Mesodermal cell (in vitro differentiated cells): ENCODE data around the gene CFB.
"Not testable (repeated sequence)": the region's sequence is repeated elsewhere in the genome, so short reads cannot be mapped to it uniquely, and the experiment has no call there.

ENCODE experiments used
- H3K27ac ChIP-seq: 2 replicates; pipeline ENCODE4 v1.7.0; 2013; ENCODE audit warnings: mild to moderate bottlenecking, low read depth, low read length, moderate library complexity; ENCODE audit not compliant: severe bottlenecking
- H3K36me3 ChIP-seq: 2 replicates; pipeline ENCODE4 v1.7.1; 2013; ENCODE audit warnings: mild to moderate bottlenecking, low read length, moderate library complexity; ENCODE audit not compliant: control insufficient read depth, insufficient read depth
- H3K4me1 ChIP-seq: one replicate; pipeline ENCODE4 v1.7.1; 2013; ENCODE audit warnings: mild to moderate bottlenecking, low read length; ENCODE audit not compliant: insufficient read depth, control insufficient read depth, poor library complexity, severe bottlenecking
- H3K4me3 ChIP-seq: 2 replicates; pipeline ENCODE4 v1.7.0; 2013; ENCODE audit warnings: low read length, control low read depth, mild to moderate bottlenecking; ENCODE audit not compliant: insufficient read depth, poor library complexity, severe bottlenecking; ENCODE audit errors: extremely low read depth
- H3K9me3 ChIP-seq: 2 replicates; pipeline ENCODE4 v1.7.1; 2013; ENCODE audit warnings: mild to moderate bottlenecking, low read length, moderate library complexity; ENCODE audit not compliant: control insufficient read depth
- WGBS, 2 experiments: methylation state at CpG; one replicate each; pipeline ENCODE4 v1.1.5; 2013; ENCODE audit warnings: missing lambda C conversion rate in 2 of 2; ENCODE audit not compliant: insufficient coverage in 2 of 2; 5-methylcytosine and 5-hydroxymethylcytosine counted together

Gene CFB

DNA sequence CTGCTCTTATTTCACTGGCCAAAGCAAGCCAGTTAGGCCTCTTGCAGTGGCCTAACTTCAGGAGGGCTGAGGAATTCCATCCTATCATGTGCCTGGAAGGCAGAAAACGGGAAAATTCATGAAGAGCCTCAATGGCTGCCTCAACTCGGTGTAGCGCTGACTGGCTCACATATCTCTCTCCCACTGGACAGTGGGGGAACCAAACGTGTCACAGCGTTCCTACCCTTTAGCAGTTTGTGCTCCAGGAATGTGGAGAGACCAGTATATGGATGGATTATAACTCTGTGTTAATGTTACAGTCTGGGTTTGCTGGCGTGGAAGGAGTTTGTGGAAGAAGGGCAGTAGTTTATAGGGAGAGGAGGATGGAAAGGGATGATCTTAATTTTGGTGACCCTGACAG, 30.1 kb upstream of the CFB start:
- Histone ChIP-seq H3K4me1 (no peaks in the 10 kb centered on the region), H3K27ac (no peak overlapping the region), H3K36me3 (no peaks in the 10 kb centered on the region), H3K4me3 (no peak overlapping the region), H3K9me3 (no peaks in the 10 kb centered on the region)
- 91 to 98% methylated on average over 5 to 6 of the region's 6 CpGs for WGBS, 2 experiments

- Histone ChIP-seq H3K27ac (no peak overlapping the region), H3K36me3 (no peaks in the 10 kb centered on the region), H3K4me3 (no peak overlapping the region), H3K9me3 (no peaks in the 10 kb centered on the region), H3K4me1 (no peaks in the 10 kb centered on the region)
- 88 to 100% methylated on average over 5 to 6 of the region's 8 CpGs for WGBS, 2 experiments
These were observed 27.7 kb upstream of the CFB start for GRCh38 chr6:31918069-31918720.

- Histone ChIP-seq H3K4me3 (no peak overlapping the region), H3K9me3 (no peaks in the 10 kb centered on the region), H3K27ac (no peak overlapping the region), H3K36me3 (no peaks in the 10 kb centered on the region), H3K4me1 (no peaks in the 10 kb centered on the region)
- 81 to 88% methylated on average over 4 to 5 of the region's 6 CpGs for WGBS, 2 experiments
These were observed 26.1 kb upstream of the CFB start for GRCh38 chr6:31919624-31920303.

- Histone ChIP-seq H3K9me3 (no peaks in the 10 kb centered on the region), H3K4me1 (no peaks in the 10 kb centered on the region), H3K36me3 (no peaks in the 10 kb centered on the region), H3K4me3 (no peak overlapping the region), H3K27ac (no peak overlapping the region)
- 83 to 100% methylated on average over 1 to 2 of the region's 2 CpGs for WGBS, 2 experiments
These were observed 25.1 kb upstream of the CFB start for GRCh38 chr6:31920811-31921210.

- Histone ChIP-seq H3K36me3 (no peaks in the 10 kb centered on the region), H3K4me1 (no peaks in the 10 kb centered on the region), H3K9me3 (no peaks in the 10 kb centered on the region), H3K4me3 (no peak overlapping the region), H3K27ac (no peak overlapping the region)
- WGBS, 2 experiments: 25 to 34% methylated on average over 3 to 5 of the region's 5 CpGs
These were observed 23.0 kb upstream of the CFB start for GRCh38 chr6:31922942-31923341.

- Histone ChIP-seq H3K9me3 (no peaks in the 10 kb centered on the region), H3K27ac (no peak within 1 kb of the TSS), H3K4me3 (no peak within 1 kb of the TSS), H3K4me1 (no peaks in the 10 kb centered on the region), H3K36me3 (no peaks in the 10 kb centered on the region)
- WGBS, 2 experiments: 54 to 81% methylated on average over 6 to 9 of the region's 11 CpGs
These were observed 18.5 kb upstream of the CFB start, which contains the start of gene C2 for GRCh38 chr6:31927242-31927862. TSS of gene C2 (plus strand) at chr6:31927717. CDS start at chr6:31927753, 36 bp downstream.

DNA sequence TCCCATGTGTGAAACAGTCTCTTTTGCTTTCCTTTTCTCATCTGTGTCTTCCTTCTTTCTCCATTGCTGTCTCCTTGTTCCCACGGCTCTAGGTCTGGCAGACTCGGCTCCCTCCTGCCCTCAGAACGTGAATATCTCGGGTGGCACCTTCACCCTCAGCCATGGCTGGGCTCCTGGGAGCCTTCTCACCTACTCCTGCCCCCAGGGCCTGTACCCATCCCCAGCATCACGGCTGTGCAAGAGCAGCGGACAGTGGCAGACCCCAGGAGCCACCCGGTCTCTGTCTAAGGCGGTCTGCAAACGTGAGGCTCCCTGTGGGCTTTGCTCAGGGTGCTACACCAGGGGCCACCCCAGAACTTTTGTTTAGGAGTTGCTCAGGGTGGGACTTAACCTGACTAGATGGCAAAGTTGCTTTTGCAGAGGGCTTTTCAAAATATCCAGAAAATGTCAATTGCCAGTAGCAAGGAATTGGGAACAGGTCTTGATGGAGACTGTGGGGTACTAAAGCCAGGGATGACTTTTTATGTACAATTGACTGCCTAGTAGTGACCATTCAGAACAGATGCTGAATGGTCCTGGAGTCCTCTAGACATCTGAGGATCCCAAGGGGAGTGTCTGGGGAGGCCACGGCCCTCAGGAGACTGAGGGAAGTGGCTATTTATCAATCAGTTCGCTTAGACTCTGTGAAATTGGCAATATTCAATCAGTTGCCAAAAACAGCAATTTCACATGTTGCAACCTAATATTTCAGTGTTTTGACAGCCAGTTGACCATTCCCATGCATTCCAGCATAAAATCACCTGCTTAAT, 17.8 kb upstream of the CFB start:
- H3K4me1 ChIP-seq: no peaks in the 10 kb centered on the region
- WGBS, 2 experiments: 87 to 91% methylated on average over 6 to 11 of the region's 11 CpGs
- H3K36me3 ChIP-seq: no peaks in the 10 kb centered on the region
- H3K4me3 ChIP-seq: no peak overlapping the region
- no peaks in the 10 kb centered on the region for H3K9me3 ChIP-seq
- no peak overlapping the region for H3K27ac ChIP-seq

DNA sequence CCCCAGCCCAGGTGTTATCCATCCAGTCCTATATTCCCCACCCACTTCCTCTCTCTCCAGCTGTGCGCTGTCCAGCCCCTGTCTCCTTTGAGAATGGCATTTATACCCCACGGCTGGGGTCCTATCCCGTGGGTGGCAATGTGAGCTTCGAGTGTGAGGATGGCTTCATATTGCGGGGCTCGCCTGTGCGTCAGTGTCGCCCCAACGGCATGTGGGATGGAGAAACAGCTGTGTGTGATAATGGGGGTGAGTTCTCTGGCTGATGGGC, 17.3 kb upstream of the CFB start:
- Histone ChIP-seq H3K36me3 (no peaks in the 10 kb centered on the region), H3K4me3 (no peak overlapping the region), H3K27ac (no peak overlapping the region), H3K9me3 (no peaks in the 10 kb centered on the region), H3K4me1 (no peaks in the 10 kb centered on the region)
- 91% methylated on average over 8 to 9 of the region's 9 CpGs for WGBS, 2 experiments

- H3K27ac ChIP-seq: no peak overlapping the region
- no peak overlapping the region for H3K4me3 ChIP-seq
- H3K9me3 ChIP-seq: no peaks in the 10 kb centered on the region
- H3K4me1 ChIP-seq: no peaks in the 10 kb centered on the region
- WGBS, 2 experiments: no CpG with 5 or more reads among the region's 1 CpG
- no peaks in the 10 kb centered on the region for H3K36me3 ChIP-seq
These were observed 14.9 kb upstream of the CFB start for GRCh38 chr6:31930962-31931361.

- not testable (repeated sequence) for H3K36me3 ChIP-seq, H3K27ac ChIP-seq, H3K9me3 ChIP-seq, H3K4me1 ChIP-seq, H3K4me3 ChIP-seq
- 91 to 99% methylated on average over 10 to 12 of the region's 32 CpGs for WGBS, 2 experiments
These were observed 13.8 kb upstream of the CFB start for GRCh38 chr6:31932137-31932536.
